Mammary epithelial cell (primary cell): ENCODE results near the gene GPR137.

Experiments used
- CTCF ChIP-seq, 2 donors: IDR thresholded peaks in 1 of 2; conservative IDR thresholded peaks in 1 of 2; 2 replicates each; pipeline ENCODE4 v1.5.1; 2011 to 2012; ENCODE audit warnings: inconsistent platforms in 2 of 2, low read length in 2 of 2, mild to moderate bottlenecking in 2 of 2, control low read depth in 1 of 2, low read depth in 1 of 2; ENCODE audit not compliant: insufficient read depth in 1 of 2; ENCODE audit errors: extremely low read depth in 1 of 2
- EZH2 ChIP-seq: IDR thresholded peaks from 2 replicates; pipeline ENCODE4 v1.6.1; 2012; ENCODE audit warnings: low read length, inconsistent platforms, borderline replicate concordance

DNA sequence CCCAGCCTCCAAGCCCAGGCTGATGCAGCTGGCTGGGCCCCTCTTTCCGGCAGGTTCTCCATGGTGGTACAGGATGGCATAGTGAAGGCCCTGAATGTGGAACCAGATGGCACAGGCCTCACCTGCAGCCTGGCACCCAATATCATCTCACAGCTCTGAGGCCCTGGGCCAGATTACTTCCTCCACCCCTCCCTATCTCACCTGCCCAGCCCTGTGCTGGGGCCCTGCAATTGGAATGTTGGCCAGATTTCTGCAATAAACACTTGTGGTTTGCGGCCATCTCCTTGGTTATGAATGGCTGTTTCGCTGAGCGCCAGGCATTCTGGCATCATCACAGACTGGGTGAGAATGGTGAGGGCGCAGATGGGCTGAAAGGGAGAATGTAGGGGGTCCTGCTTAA is 35.9 kb downstream of the GPR137 start:
- TF ChIP-seq CTCF (conservative IDR thresholded peaks at IDR 0.05 in 1 of 2, IDR thresholded peaks at IDR 0.05 in 1 of 2; ENCODE audit: extremely low read depth in 1 of 2, insufficient read depth in 1 of 2, low read depth in 1 of 2, low read length in 2 of 2) (no peak), EZH2 (no peak)
